Adipocyte (in vitro differentiated cells): Measurements from ENCODE around the gene FBXL16.

Source experiments
- DNase-seq: peaks from one replicate; pipeline ENCODE4 v3.0.0-alpha.2; 2015; ENCODE audit warnings: low read depth
- H3K27me3 ChIP-seq: replicated peaks from 2 replicates; pipeline ENCODE4 v1.7.0; 2013; ENCODE audit warnings: mild to moderate bottlenecking, low read length, moderate library complexity; ENCODE audit not compliant: control insufficient read depth, insufficient read depth
- H3K36me3 ChIP-seq: 2 replicates; pipeline ENCODE4 v1.7.0; 2013; ENCODE audit warnings: low read length, mild to moderate bottlenecking, moderate library complexity; ENCODE audit not compliant: control insufficient read depth, insufficient read depth, severe bottlenecking
- H3K4me1 ChIP-seq: 2 replicates; pipeline ENCODE4 v1.7.0; 2013; ENCODE audit warnings: mild to moderate bottlenecking, low read length, moderate library complexity; ENCODE audit not compliant: control insufficient read depth, insufficient read depth
- H3K4me3 ChIP-seq: 2 replicates; pipeline ENCODE4 v1.7.0; 2013; ENCODE audit warnings: mild to moderate bottlenecking, low read length, moderate library complexity
- H3K9ac ChIP-seq: 2 replicates; pipeline ENCODE4 v1.7.0; 2013; ENCODE audit warnings: mild to moderate bottlenecking, low read length, moderate library complexity
- H3K9me3 ChIP-seq: 2 replicates; pipeline ENCODE4 v1.7.0; 2013; ENCODE audit warnings: mild to moderate bottlenecking, low read length, moderate library complexity; ENCODE audit not compliant: control insufficient read depth

FBXL16 gene

GRCh38 chr16:645852-646678 is 59.5 kb downstream of the FBXL16 start:
- no peaks in the 10 kb centered on the region for H3K36me3 ChIP-seq
- H3K9ac ChIP-seq: peak overlapping the region; percentile 60
- no peak for DNase-seq
- H3K4me1 ChIP-seq: peaks cover 41% of the 10 kb centered on the region
- H3K9me3 ChIP-seq: no peaks in the 10 kb centered on the region
- H3K4me3 ChIP-seq: peak overlapping the region; percentile 23
- H3K27me3 ChIP-seq: no peaks in the 10 kb centered on the region

DNA sequence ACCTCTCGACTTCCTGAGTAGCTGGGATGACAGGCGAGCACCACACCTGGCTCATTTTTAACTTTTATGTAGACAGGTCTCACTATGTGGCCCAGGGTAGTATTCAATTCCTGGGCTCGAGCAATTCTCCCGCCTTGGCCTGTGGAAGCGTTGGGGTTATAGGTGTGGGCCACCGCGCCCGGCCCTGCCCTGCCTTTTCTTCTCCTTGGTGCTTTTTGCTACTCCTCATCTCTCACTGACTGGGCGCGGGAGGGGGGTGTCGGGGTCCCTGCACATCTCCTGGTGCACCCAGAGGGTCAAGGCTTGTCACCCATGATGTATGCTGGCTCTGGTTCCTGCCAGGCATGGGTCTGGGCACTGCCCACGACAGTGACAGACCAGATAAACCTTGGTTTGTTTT is 61.0 kb downstream of the FBXL16 start:
- no peak overlapping the region for H3K4me3 ChIP-seq
- no peaks in the 10 kb centered on the region for H3K27me3 ChIP-seq
- DNase-seq: no peak
- no peaks in the 10 kb centered on the region for H3K9me3 ChIP-seq
- H3K36me3 ChIP-seq: no peaks in the 10 kb centered on the region
- H3K9ac ChIP-seq: no peak overlapping the region
- H3K4me1 ChIP-seq: peaks cover 37% of the 10 kb centered on the region

- Histone ChIP-seq H3K9me3 (no peaks in the 10 kb centered on the region), H3K27me3 (no peaks in the 10 kb centered on the region), H3K36me3 (no peaks in the 10 kb centered on the region), H3K4me1 (peaks cover 28% of the 10 kb centered on the region), H3K4me3 (peak overlapping the region; percentile 87), H3K9ac (peak overlapping the region; percentile 96)
- no peak for DNase-seq
These were observed 62.6 kb downstream of the FBXL16 start for GRCh38 chr16:643050-643368.
